HEK293 (cell line): ENCODE results near the gene LRP8.
A peak's percentile ranks its signal among the peaks of the same experiment; 100 is the strongest.

Experiments used
- CTCF ChIA-PET: fragments of 350-600 bp; formaldehyde crosslinking; extraction: SDS; loops from one replicate; lab custom pipeline; 2021; ENCODE audit warnings: antibody characterized with exemption; lab: Yijun Ruan, JAX
- POLR2A ChIA-PET: fragments of 300-600 bp; formaldehyde crosslinking; extraction: SDS; loops from one replicate; lab custom pipeline; 2020; ENCODE audit warnings: antibody characterized with exemption, inconsistent platforms; lab: Yijun Ruan, JAX
- H3K27ac ChIP-seq: fragments of 200-500 bp; sonication (Bioruptor generic); 2 replicates; pipeline ENCODE4 v1.5.1; 2014; ENCODE audit warnings: low read depth, low read length, control low read depth, inconsistent platforms; ENCODE audit errors: extremely low read depth
- H3K36me3 ChIP-seq, 2 experiments: fragments of 200-500 bp in 1 of 2; sonication (Bioruptor generic) in 1 of 2; 1 replicate in 1 of 2; 2 replicates in 1 of 2; pipeline ENCODE4 v1.5.1; 2014 to 2017; ENCODE audit warnings: inconsistent platforms in 2 of 2, low read length in 2 of 2; ENCODE audit not compliant: control insufficient read depth in 2 of 2, insufficient read depth in 1 of 2
- H3K4me1 ChIP-seq: fragments of 200-500 bp; sonication (Bioruptor generic); 2 replicates; pipeline ENCODE4 v1.5.1; 2014; ENCODE audit warnings: mild to moderate bottlenecking, low read length, inconsistent platforms; ENCODE audit not compliant: control insufficient read depth, insufficient read depth
- H3K4me3 ChIP-seq: 2 replicates; pipeline ENCODE4 v1.5.1; 2011; ENCODE audit warnings: low read depth, mild to moderate bottlenecking, control low read depth, low read length, moderate library complexity
- H3K9me3 ChIP-seq: fragments of 200-500 bp; sonication (Bioruptor generic); 2 replicates; pipeline ENCODE4 v1.5.1; 2014; ENCODE audit warnings: low read depth, low read length, inconsistent platforms; ENCODE audit not compliant: control insufficient read depth, insufficient read depth
- SP7 ChIP-seq: fragments of 450-650 bp; formaldehyde crosslinking; IDR thresholded peaks from 2 replicates; pipeline ENCODE4 v1.5.1; 2016; ENCODE audit warnings: missing biosample characterization, missing genetic modification characterization
- TSHZ1 ChIP-seq: fragments of 450-650 bp; formaldehyde crosslinking; IDR thresholded peaks from 2 replicates; pipeline ENCODE4 v1.5.1; 2016; ENCODE audit warnings: missing biosample characterization, missing genetic modification characterization, borderline replicate concordance
- ZIC2 ChIP-seq: fragments of 450-650 bp; formaldehyde crosslinking; IDR thresholded peaks from 2 replicates; pipeline ENCODE4 v1.5.1; 2016; ENCODE audit warnings: missing biosample characterization, missing genetic modification characterization
- ZNF114 ChIP-seq: fragments of 450-650 bp; formaldehyde crosslinking; IDR thresholded peaks from 2 replicates; pipeline ENCODE4 v1.5.0; 2017; ENCODE audit warnings: missing biosample characterization, missing genetic modification characterization
- ZNF140 ChIP-seq: fragments of 450-650 bp; formaldehyde crosslinking; IDR thresholded peaks from 2 replicates; pipeline ENCODE4 v1.5.1; 2016; ENCODE audit warnings: missing biosample characterization, missing genetic modification characterization
- ZNF184 ChIP-seq: fragments of 450-650 bp; IDR thresholded peaks from 2 replicates; pipeline ENCODE4 v1.5.1; 2018; ENCODE audit warnings: missing biosample characterization, mild to moderate bottlenecking, missing genetic modification characterization
- ZSCAN18 ChIP-seq: fragments of 450-650 bp; formaldehyde crosslinking; IDR thresholded peaks from 2 replicates; pipeline ENCODE4 v1.5.1; 2016; ENCODE audit warnings: missing biosample characterization, missing genetic modification characterization
- TF ChIP-seq, protein P1 (sequence below): fragments of 450-650 bp; formaldehyde crosslinking; conservative IDR thresholded peaks from 2 replicates; pipeline ENCODE4 v1.5.1; 2016; ENCODE audit warnings: low read depth, missing biosample characterization, missing genetic modification characterization
- TF ChIP-seq, protein P2 (sequence below): fragments of 450-650 bp; formaldehyde crosslinking; conservative IDR thresholded peaks from 2 replicates; pipeline ENCODE4 v1.5.1; 2016; ENCODE audit warnings: low read depth, missing biosample characterization, missing genetic modification characterization

Gene LRP8

DNA sequence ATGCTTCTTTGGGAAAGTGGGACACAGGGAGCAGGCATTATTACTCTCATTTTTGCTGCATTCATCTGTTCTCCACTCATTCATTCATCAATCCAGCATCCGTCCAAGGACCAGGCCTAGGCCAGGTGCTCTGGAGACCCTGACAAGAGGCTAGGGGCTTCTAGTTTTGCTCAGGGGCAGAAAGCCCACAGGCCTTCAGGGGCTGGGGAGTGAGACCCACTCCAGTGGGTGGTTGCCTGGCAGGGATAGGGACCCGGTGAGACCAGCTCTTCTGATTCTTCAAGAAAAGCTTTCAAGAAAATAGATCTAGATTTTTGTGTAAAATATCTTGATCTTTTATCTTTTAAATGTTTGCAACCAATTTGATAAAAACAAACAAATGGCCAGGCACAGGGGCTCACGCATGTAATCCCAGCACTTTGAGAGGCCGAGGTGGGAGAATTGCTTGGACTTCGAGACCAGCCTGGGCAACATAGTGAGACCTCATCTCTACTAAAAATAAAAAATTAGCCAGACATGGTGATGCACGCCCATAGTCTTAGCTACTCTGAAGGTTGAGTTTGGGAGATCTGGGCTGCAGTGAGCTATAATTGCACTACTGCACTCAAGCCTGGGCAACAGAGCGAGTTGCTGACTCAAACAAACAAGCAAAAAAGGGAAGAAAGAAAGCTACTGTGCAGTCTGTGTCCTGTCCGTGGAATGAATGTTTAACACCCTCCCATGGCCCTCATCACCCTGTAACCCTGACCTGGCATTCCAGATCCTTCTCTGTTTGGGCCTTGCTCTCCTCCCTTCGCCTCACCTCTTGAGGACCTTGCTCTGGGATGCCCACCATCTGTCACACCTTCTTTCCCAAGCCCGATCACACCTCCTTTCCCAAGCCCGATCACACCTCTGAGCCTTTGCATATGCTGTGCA lies 17.3 kb upstream of the LRP8 start (continued):
- no peak for TF ChIP-seq ZNF140

DNA sequence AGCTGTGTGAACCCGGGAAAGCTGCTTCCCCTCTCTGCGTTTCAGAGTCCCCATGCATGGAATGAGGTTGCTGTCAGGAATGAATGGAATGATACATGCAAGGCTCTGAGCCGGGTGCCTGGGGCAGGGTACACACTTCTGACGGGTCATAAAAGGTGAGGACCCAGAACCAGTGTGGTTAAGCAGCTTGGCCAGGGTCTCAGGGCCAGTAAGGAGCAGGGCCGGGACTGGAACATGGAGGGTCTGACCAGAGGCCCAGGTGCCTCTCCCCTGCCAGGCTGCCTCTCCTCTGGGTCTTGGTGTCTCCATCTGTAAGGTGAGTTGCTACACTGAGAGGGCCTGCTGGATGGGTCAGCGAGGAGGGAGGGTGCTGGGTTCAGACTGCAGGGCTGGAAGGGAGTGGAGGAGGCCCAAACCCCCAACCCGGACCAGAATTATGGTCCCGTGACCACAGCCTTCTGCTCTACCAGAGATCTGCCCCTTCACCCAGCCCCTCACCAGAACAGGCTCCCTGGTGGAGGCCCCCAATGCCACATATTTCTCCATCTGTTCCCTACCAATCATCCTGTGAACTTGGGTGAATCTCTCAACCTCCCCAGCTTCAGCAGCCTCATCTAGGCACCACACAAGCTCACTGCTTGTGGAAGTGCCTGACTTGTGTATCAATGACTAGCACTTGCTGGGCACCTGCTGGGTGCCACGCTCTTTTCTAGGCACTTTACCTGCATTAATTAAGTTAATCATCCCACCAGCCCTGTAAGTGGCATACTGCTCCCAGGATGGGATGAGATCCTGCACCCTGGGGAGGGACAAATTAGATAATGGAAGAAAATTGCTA lies 16.2 kb upstream of the LRP8 start:
- H3K4me1 ChIP-seq = no peaks in the 10 kb centered on the region
- H3K9me3 ChIP-seq = no peaks in the 10 kb centered on the region
- H3K36me3 ChIP-seq = no peaks in the 10 kb centered on the region
- no peak overlapping the region for H3K27ac ChIP-seq
- TF ChIP-seq ZIC2 (tag by site-specific recombination) (peak; percentile 51), SP7 (tag by site-specific recombination) (no peak)
- ChIA-PET CTCF (interaction anchor here (0.7 to 1.1 kb wide), 3 partner anchors 26 to 66 kb away, joined by 3 to 4 read pairs (median 4); no protein-coding TSS in a partner anchor), POLR2A (no interaction called here)
- H3K4me3 ChIP-seq = no peak overlapping the region

DNA sequence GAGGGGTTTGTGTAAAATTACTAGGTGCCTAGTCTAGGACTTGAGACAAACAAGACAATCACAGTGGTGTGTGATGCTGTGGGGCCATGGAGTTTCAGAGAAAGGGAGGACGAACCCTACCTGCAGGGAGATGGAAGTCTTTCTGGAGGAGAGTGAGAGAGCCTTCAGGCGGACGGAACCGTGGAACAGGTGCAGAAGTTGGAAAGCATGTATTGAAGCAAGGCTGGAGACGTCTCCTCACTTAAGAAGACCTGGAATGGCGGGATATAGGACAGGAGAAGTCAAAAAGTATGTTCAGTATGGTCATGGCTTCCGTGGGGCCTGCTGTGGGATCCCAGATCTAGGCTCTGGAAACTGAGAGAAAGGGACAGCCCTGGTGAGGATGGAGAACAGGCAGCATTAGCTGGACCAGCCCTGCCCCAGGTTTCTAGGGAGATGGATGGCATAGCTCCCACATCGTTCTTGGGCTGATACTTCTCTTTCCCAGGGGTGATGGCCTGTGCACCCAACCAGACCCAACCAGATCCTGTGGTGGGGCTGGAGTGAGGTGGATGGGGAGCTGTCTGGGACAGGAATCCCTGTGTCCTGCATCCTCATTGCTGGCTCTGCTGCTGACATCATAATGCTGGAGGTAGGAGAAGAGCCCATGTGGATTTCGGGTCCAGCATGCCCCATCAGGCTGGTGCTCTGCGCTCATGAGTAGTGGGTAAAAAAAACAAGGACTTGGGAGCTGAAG lies 15.0 kb upstream of the LRP8 start:
- no peak overlapping the region for H3K4me3 ChIP-seq
- H3K27ac ChIP-seq = no peak overlapping the region
- CTCF ChIA-PET = interaction anchor here (1.1 kb wide), 1 partner anchor 50 kb away, joined by 4 read pairs; no protein-coding TSS in a partner anchor
- no peaks in the 10 kb centered on the region for H3K9me3 ChIP-seq
- no peaks in the 10 kb centered on the region for H3K4me1 ChIP-seq
- no peaks in the 10 kb centered on the region for H3K36me3 ChIP-seq
- TF ChIP-seq ZNF184 (tag by site-specific recombination) (no peak), TSHZ1 (tag by site-specific recombination) (no peak), ZSCAN18 (tag by site-specific recombination) (no peak)
- TF ChIP-seq, all 188 proteins: peak for 0
- POLR2A ChIA-PET = no interaction called here

DNA sequence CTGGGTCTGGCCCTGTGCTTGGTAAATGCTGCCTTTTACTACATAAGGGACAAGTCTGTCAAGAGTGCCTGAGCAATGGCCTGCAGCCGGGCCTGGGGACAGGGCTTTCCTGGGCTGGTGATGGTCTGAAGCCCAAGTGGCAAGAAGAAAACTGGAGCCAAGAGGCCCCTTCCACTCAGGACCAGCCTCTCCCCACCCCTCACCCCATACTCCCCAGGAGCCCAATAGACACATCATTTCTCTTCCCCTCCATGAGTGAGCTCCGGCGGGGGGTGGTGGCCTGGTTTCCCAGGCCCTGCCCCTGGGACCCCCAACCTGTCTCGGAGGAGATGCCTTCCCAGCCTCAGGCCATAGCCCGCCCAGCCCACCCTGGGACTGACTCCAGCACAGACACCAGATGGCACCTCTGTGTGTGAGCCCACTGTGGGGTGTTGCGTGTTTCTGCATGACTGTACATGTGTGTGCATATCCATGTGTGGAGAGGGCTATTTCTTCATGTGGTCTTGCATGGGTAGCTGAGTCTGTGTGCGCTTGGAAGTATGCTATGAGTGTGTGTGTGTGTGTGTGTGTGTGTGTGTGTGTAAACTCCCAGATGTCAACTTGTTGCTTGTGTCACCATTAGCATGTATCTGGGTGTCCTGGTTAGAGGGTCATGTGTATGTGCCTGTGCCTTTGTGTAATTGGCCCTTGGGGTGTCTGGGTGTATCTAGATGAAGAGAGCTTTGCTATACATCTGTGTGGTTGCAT lies 14.3 kb upstream of the LRP8 start:
- POLR2A ChIA-PET = no interaction called here
- CTCF ChIA-PET = no interaction called here
- Histone ChIP-seq H3K27ac (no peak overlapping the region), H3K4me3 (no peak overlapping the region), H3K36me3 (no peaks in the 10 kb centered on the region), H3K4me1 (no peaks in the 10 kb centered on the region), H3K9me3 (no peaks in the 10 kb centered on the region)
- TF ChIP-seq, protein P1, sequence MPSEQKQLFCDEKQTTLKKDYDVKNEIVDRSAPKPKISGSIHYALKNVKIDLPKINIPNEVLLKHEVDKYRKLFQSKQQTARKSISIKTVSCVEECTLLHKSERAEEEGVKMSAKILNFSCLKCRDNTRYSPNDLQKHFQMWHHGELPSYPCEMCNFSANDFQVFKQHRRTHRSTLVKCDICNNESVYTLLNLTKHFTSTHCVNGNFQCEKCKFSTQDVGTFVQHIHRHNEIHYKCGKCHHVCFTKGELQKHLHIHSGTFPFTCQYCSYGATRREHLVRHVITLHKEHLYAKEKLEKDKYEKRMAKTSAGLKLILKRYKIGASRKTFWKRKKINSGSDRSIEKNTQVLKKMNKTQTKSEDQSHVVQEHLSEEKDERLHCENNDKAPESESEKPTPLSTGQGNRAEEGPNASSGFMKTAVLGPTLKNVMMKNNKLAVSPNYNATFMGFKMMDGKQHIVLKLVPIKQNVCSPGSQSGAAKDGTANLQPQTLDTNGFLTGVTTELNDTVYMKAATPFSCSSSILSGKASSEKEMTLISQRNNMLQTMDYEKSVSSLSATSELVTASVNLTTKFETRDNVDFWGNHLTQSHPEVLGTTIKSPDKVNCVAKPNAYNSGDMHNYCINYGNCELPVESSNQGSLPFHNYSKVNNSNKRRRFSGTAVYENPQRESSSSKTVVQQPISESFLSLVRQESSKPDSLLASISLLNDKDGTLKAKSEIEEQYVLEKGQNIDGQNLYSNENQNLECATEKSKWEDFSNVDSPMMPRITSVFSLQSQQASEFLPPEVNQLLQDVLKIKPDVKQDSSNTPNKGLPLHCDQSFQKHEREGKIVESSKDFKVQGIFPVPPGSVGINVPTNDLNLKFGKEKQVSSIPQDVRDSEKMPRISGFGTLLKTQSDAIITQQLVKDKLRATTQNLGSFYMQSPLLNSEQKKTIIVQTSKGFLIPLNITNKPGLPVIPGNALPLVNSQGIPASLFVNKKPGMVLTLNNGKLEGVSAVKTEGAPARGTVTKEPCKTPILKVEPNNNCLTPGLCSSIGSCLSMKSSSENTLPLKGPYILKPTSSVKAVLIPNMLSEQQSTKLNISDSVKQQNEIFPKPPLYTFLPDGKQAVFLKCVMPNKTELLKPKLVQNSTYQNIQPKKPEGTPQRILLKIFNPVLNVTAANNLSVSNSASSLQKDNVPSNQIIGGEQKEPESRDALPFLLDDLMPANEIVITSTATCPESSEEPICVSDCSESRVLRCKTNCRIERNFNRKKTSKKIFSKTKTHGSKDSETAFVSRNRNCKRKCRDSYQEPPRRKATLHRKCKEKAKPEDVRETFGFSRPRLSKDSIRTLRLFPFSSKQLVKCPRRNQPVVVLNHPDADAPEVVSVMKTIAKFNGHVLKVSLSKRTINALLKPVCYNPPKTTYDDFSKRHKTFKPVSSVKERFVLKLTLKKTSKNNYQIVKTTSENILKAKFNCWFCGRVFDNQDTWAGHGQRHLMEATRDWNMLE (tag by site-specific recombination) = no peak
- TF ChIP-seq ZNF114 (tag by site-specific recombination) = no peak
- TF ChIP-seq, protein P2, sequence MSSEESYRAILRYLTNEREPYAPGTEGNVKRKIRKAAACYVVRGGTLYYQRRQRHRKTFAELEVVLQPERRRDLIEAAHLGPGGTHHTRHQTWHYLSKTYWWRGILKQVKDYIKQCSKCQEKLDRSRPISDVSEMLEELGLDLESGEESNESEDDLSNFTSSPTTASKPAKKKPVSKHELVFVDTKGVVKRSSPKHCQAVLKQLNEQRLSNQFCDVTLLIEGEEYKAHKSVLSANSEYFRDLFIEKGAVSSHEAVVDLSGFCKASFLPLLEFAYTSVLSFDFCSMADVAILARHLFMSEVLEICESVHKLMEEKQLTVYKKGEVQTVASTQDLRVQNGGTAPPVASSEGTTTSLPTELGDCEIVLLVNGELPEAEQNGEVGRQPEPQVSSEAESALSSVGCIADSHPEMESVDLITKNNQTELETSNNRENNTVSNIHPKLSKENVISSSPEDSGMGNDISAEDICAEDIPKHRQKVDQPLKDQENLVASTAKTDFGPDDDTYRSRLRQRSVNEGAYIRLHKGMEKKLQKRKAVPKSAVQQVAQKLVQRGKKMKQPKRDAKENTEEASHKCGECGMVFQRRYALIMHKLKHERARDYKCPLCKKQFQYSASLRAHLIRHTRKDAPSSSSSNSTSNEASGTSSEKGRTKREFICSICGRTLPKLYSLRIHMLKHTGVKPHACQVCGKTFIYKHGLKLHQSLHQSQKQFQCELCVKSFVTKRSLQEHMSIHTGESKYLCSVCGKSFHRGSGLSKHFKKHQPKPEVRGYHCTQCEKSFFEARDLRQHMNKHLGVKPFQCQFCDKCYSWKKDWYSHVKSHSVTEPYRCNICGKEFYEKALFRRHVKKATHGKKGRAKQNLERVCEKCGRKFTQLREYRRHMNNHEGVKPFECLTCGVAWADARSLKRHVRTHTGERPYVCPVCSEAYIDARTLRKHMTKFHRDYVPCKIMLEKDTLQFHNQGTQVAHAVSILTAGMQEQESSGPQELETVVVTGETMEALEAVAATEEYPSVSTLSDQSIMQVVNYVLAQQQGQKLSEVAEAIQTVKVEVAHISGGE (tag by site-specific recombination) = no peak
